Measurements from ENCODE around the gene DHRS7C.

DHRS7C gene

GRCh38 chr17:9790889-9791876, at the start of gene DHRS7C:
Gene DHRS7C (minus strand): TSS chr17:9791592. CDS start chr17:9791284, 308 bp downstream.
- Histone ChIP-seq H3K4me1 (ENCODE audit: control insufficient read depth, insufficient read depth, low read length) (no peaks in the 10 kb centered on the region), H3K9ac (ENCODE audit: low read length) (no peak within 1 kb of the TSS), H3K36me3 (ENCODE audit: control insufficient read depth, insufficient read depth, low read length) (no peaks in the 10 kb centered on the region), H3K27me3 (ENCODE audit: control insufficient read depth, insufficient read depth, low read length) (no peaks in the 10 kb centered on the region), H3K4me3 (ENCODE audit: low read length) (no peak within 1 kb of the TSS), H3K9me3 (ENCODE audit: control insufficient read depth, low read length) (no peaks in the 10 kb centered on the region)

GRCh38 chr17:9839433-9839832, 48.0 kb upstream of the DHRS7C start:
- Histone ChIP-seq H3K9ac (ENCODE audit: low read length) (no peak overlapping the region), H3K27me3 (ENCODE audit: control insufficient read depth, insufficient read depth, low read length) (no peaks in the 10 kb centered on the region), H3K4me3 (ENCODE audit: low read length) (no peak overlapping the region), H3K4me1 (ENCODE audit: control insufficient read depth, insufficient read depth, low read length) (peaks cover 8% of the 10 kb centered on the region), H3K9me3 (ENCODE audit: control insufficient read depth, low read length) (no peaks in the 10 kb centered on the region), H3K36me3 (ENCODE audit: control insufficient read depth, insufficient read depth, low read length) (no peaks in the 10 kb centered on the region)

- Histone ChIP-seq H3K4me3 (ENCODE audit: low read length) (no peak overlapping the region), H3K36me3 (ENCODE audit: control insufficient read depth, insufficient read depth, low read length) (no peaks in the 10 kb centered on the region), H3K9ac (ENCODE audit: low read length) (no peak overlapping the region), H3K9me3 (ENCODE audit: control insufficient read depth, low read length) (no peaks in the 10 kb centered on the region), H3K27me3 (ENCODE audit: control insufficient read depth, insufficient read depth, low read length) (no peaks in the 10 kb centered on the region), H3K4me1 (ENCODE audit: control insufficient read depth, insufficient read depth, low read length) (peaks cover 8% of the 10 kb centered on the region)
Observed at GRCh38 chr17:9837551-9838471, 46.4 kb upstream of the DHRS7C start.

- peaks cover 5% of the 10 kb centered on the region for H3K4me1 ChIP-seq (ENCODE audit: control insufficient read depth, insufficient read depth, low read length)
- H3K4me3 ChIP-seq (ENCODE audit: low read length) = no peak overlapping the region
- H3K36me3 ChIP-seq (ENCODE audit: control insufficient read depth, insufficient read depth, low read length) = no peaks in the 10 kb centered on the region
- no peaks in the 10 kb centered on the region for H3K9me3 ChIP-seq (ENCODE audit: control insufficient read depth, low read length)
- H3K27me3 ChIP-seq (ENCODE audit: control insufficient read depth, insufficient read depth, low read length) = no peaks in the 10 kb centered on the region
- no peak overlapping the region for H3K9ac ChIP-seq (ENCODE audit: low read length)
Observed at GRCh38 chr17:9833922-9834321, 42.5 kb upstream of the DHRS7C start.

- Histone ChIP-seq H3K9me3 (ENCODE audit: control insufficient read depth, low read length) (no peaks in the 10 kb centered on the region), H3K4me3 (ENCODE audit: low read length) (no peak overlapping the region), H3K27me3 (ENCODE audit: control insufficient read depth, insufficient read depth, low read length) (no peaks in the 10 kb centered on the region), H3K9ac (ENCODE audit: low read length) (no peak overlapping the region), H3K4me1 (ENCODE audit: control insufficient read depth, insufficient read depth, low read length) (no peaks in the 10 kb centered on the region), H3K36me3 (ENCODE audit: control insufficient read depth, insufficient read depth, low read length) (no peaks in the 10 kb centered on the region)
Observed at GRCh38 chr17:9830711-9831110, 39.3 kb upstream of the DHRS7C start.

GRCh38 chr17:9829343-9829742, 38.0 kb upstream of the DHRS7C start:
- Histone ChIP-seq H3K9ac (ENCODE audit: low read length) (no peak overlapping the region), H3K36me3 (ENCODE audit: control insufficient read depth, insufficient read depth, low read length) (no peaks in the 10 kb centered on the region), H3K4me1 (ENCODE audit: control insufficient read depth, insufficient read depth, low read length) (no peaks in the 10 kb centered on the region), H3K4me3 (ENCODE audit: low read length) (no peak overlapping the region), H3K9me3 (ENCODE audit: control insufficient read depth, low read length) (no peaks in the 10 kb centered on the region), H3K27me3 (ENCODE audit: control insufficient read depth, insufficient read depth, low read length) (no peaks in the 10 kb centered on the region)

- no peaks in the 10 kb centered on the region for H3K4me1 ChIP-seq (ENCODE audit: control insufficient read depth, insufficient read depth, low read length)
- no peaks in the 10 kb centered on the region for H3K36me3 ChIP-seq (ENCODE audit: control insufficient read depth, insufficient read depth, low read length)
- H3K9ac ChIP-seq (ENCODE audit: low read length) = no peak overlapping the region
- H3K27me3 ChIP-seq (ENCODE audit: control insufficient read depth, insufficient read depth, low read length) = no peaks in the 10 kb centered on the region
- no peaks in the 10 kb centered on the region for H3K9me3 ChIP-seq (ENCODE audit: control insufficient read depth, low read length)
- H3K4me3 ChIP-seq (ENCODE audit: low read length) = no peak overlapping the region
Observed at GRCh38 chr17:9828296-9829295, 37.2 kb upstream of the DHRS7C start.

- Histone ChIP-seq H3K4me1 (ENCODE audit: control insufficient read depth, insufficient read depth, low read length) (no peaks in the 10 kb centered on the region), H3K9ac (ENCODE audit: low read length) (no peak within 1 kb of the TSS), H3K4me3 (ENCODE audit: low read length) (no peak within 1 kb of the TSS), H3K9me3 (ENCODE audit: control insufficient read depth, low read length) (no peaks in the 10 kb centered on the region), H3K27me3 (ENCODE audit: control insufficient read depth, insufficient read depth, low read length) (no peaks in the 10 kb centered on the region), H3K36me3 (ENCODE audit: control insufficient read depth, insufficient read depth, low read length) (no peaks in the 10 kb centered on the region)
Observed at GRCh38 chr17:9825641-9826150, 34.3 kb upstream of the DHRS7C start, which contains the start of gene GLP2R. Gene GLP2R (plus strand): TSS chr17:9825924. CDS start chr17:9826064, 140 bp downstream.

GRCh38 chr17:9824797-9825338, 33.5 kb upstream of the DHRS7C start:
- Histone ChIP-seq H3K36me3 (ENCODE audit: control insufficient read depth, insufficient read depth, low read length) (no peaks in the 10 kb centered on the region), H3K27me3 (ENCODE audit: control insufficient read depth, insufficient read depth, low read length) (no peaks in the 10 kb centered on the region), H3K4me3 (ENCODE audit: low read length) (no peak overlapping the region), H3K4me1 (ENCODE audit: control insufficient read depth, insufficient read depth, low read length) (no peaks in the 10 kb centered on the region), H3K9ac (ENCODE audit: low read length) (no peak overlapping the region), H3K9me3 (ENCODE audit: control insufficient read depth, low read length) (no peaks in the 10 kb centered on the region)

GRCh38 chr17:9824094-9824493, 32.7 kb upstream of the DHRS7C start:
- no peak overlapping the region for H3K4me3 ChIP-seq (ENCODE audit: low read length)
- no peaks in the 10 kb centered on the region for H3K36me3 ChIP-seq (ENCODE audit: control insufficient read depth, insufficient read depth, low read length)
- no peaks in the 10 kb centered on the region for H3K4me1 ChIP-seq (ENCODE audit: control insufficient read depth, insufficient read depth, low read length)
- no peaks in the 10 kb centered on the region for H3K9me3 ChIP-seq (ENCODE audit: control insufficient read depth, low read length)
- no peak overlapping the region for H3K9ac ChIP-seq (ENCODE audit: low read length)
- H3K27me3 ChIP-seq (ENCODE audit: control insufficient read depth, insufficient read depth, low read length) = no peaks in the 10 kb centered on the region

GRCh38 chr17:9821921-9822320, 30.5 kb upstream of the DHRS7C start, which contains the start of gene GSG1L2:
Gene GSG1L2 (minus strand): TSS chr17:9822079. CDS start chr17:9822071, 8 bp downstream.
- H3K27me3 ChIP-seq (ENCODE audit: control insufficient read depth, insufficient read depth, low read length) = no peaks in the 10 kb centered on the region

More at GRCh38 chr17:9821921-9822320, 30.5 kb upstream of the DHRS7C start, which contains the start of gene GSG1L2:
- Histone ChIP-seq H3K9ac (ENCODE audit: low read length) (no peak within 1 kb of the TSS), H3K4me1 (ENCODE audit: control insufficient read depth, insufficient read depth, low read length) (no peaks in the 10 kb centered on the region), H3K4me3 (ENCODE audit: low read length) (no peak within 1 kb of the TSS), H3K36me3 (ENCODE audit: control insufficient read depth, insufficient read depth, low read length) (no peaks in the 10 kb centered on the region), H3K9me3 (ENCODE audit: control insufficient read depth, low read length) (no peaks in the 10 kb centered on the region)
